Activated CD4-positive, alpha-beta memory T cell treated with anti-CD3 and anti-CD28 coated beads for 36 hours (primary cell): ENCODE results near the gene YIF1A. TPM values are rescaled to one million over a fixed set of nuclear protein-coding genes. Genes with fewer than 3 reads are reported as not detected.
A peak's percentile ranks its signal among the peaks of the same experiment; 100 is the strongest.
"Not testable (repeated sequence)": the region's sequence is repeated elsewhere in the genome, so short reads cannot be mapped to it uniquely, and the experiment has no call there.

Source experiments
- CTCF ChIA-PET: fragments of 350-600 bp; sonication (Branson Sonifier 250); formaldehyde crosslinking; loops from one replicate; lab custom pipeline; 2021; ENCODE audit warnings: antibody characterized with exemption, inconsistent platforms; lab: Charles Lee
- POLR2A ChIA-PET: fragments of 350-600 bp; sonication (Branson Sonifier 250); formaldehyde crosslinking; loops from one replicate; lab custom pipeline; 2021; ENCODE audit warnings: antibody characterized with exemption; lab: Charles Lee
- DNase-seq: peaks from one replicate; pipeline ENCODE4 v3.0.0-alpha.2; 2020
- H3K27ac Mint-ChIP-seq: one replicate; pipeline ENCODE4 v1.8.0; 2021; ENCODE audit warnings: mixed read lengths
- H3K27me3 Mint-ChIP-seq: one replicate; pipeline ENCODE4 v1.8.0; 2021; ENCODE audit warnings: mixed read lengths
- H3K36me3 Mint-ChIP-seq: one replicate; pipeline ENCODE4 v1.8.0; 2021; ENCODE audit warnings: mixed read lengths
- H3K4me1 Mint-ChIP-seq: one replicate; pipeline ENCODE4 v1.8.0; 2021; ENCODE audit warnings: low read depth, mixed read lengths
- H3K4me3 Mint-ChIP-seq: one replicate; pipeline ENCODE4 v1.8.0; 2021; ENCODE audit warnings: mild to moderate bottlenecking, mixed read lengths
- H3K9me3 Mint-ChIP-seq: one replicate; pipeline ENCODE4 v1.8.0; 2021; ENCODE audit warnings: mixed read lengths
- intact Hi-C: fragments of 100-400 bp; cut with micrococcal nuclease; formaldehyde crosslinking; loops from one replicate; pipeline ENCODE4 v1.15.1; 2023
- total RNA-seq, 2 experiments: library from RNA; stranded (reverse); gene quantifications; one replicate each; pipeline ENCODE4 v1.2.3, GENCODE V29; 2021

The YIF1A gene
- total RNA-seq, 2 experiments from 2014 or later: 63.1 to 65.8 TPM

DNA sequence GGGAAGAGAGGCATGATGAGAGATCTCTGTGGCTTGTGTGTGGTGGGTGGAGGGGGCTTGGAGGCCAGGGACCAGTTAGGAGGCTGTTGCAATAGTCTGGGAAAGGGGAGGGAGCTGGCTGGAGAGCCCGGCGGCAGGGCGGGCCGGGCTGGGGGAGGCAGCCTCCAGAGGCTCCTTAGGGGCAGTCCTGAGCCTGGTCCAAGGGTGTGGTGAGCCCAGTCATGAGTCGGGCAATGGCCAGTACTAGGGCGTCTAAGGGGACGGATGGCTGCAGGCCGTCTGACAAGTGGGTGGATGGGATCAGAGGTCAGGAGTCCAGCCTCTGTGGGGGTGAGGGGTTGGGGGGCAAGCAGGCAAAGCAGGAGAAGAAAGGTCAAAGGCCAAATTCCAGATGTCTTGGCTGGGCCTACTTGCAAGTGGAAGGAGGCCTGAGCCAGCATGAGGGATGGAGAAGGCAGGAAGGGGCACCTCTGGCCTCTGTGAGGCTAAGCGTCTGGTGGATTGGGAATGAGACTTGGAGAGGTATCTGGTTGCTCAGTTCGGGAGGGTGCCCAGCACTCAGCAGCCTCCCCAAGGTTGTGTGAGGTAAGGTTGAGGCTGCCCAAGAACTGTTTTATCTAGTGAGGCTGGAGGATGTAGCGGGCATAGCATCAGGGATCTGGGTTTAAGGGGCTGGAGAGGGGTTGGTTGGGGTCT is 33.9 kb upstream of the YIF1A start:
- DNase-seq: no peak
- H3K9me3 Mint-ChIP-seq: peaks cover 6% of the 10 kb centered on the region
- intact Hi-C loops: no loop called here
- no peaks in the 10 kb centered on the region for H3K27me3 Mint-ChIP-seq
- ChIA-PET POLR2A (no interaction called here), CTCF (no interaction called here)
- H3K27ac Mint-ChIP-seq: no peak overlapping the region
- H3K4me1 Mint-ChIP-seq: peaks cover 35% of the 10 kb centered on the region
- no peaks in the 10 kb centered on the region for H3K36me3 Mint-ChIP-seq
- no peak overlapping the region for H3K4me3 Mint-ChIP-seq

DNA sequence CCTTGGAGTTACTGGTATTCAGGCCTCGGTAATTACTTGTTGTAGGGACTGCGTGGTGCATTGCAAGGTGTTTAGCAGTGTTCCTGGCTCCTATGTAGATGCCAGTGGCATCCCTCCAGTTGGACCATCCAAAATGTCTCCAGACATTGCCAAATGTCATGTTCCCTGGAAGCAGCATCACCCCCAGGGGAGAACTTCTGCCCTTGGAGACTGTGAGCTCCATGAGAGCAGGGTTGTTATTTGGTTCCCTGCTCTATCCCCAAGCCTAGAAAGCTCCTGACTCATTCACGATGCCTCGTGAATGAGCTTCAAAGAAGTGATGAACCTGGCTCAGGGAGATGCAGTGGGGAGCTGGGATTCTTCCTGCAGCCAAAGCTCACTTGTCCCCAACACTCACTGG is 32.7 kb upstream of the YIF1A start:
- Mint-ChIP-seq H3K27me3 (no peaks in the 10 kb centered on the region), H3K4me3 (no peak overlapping the region), H3K36me3 (no peaks in the 10 kb centered on the region), H3K4me1 (peaks cover 32% of the 10 kb centered on the region), H3K9me3 (peaks cover 6% of the 10 kb centered on the region), H3K27ac (no peak overlapping the region)
- no peak for DNase-seq
- intact Hi-C loops: no loop called here
- ChIA-PET CTCF (interaction anchor here (0.7 kb wide), 1 partner anchor 13 kb away, joined by 3 read pairs; no protein-coding TSS in a partner anchor), POLR2A (no interaction called here)

DNA sequence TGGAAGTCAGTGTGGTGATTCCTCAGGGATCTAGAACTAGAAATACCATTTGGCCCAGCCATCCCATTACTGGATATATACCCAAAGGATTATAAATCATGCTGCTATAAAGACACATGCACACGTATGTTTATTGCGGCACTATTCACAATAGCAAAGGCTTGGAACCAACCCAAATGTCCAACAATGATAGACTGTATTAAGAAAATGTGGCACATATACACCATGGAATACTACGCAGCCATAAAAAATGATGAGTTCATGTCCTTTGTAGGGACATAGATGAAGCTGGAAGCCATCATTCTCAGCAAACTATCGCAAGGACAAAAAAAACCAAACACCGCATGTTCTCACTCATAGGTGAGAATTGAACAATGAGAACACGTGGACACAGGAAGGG is 31.8 kb upstream of the YIF1A start:
- intact Hi-C loops, H3K9me3 Mint-ChIP-seq, POLR2A ChIA-PET, H3K4me3 Mint-ChIP-seq, H3K27me3 Mint-ChIP-seq, CTCF ChIA-PET, H3K27ac Mint-ChIP-seq, H3K36me3 Mint-ChIP-seq, DNase-seq: not testable (repeated sequence)
- H3K4me1 Mint-ChIP-seq: peaks cover 25% of the 10 kb centered on the region

DNA sequence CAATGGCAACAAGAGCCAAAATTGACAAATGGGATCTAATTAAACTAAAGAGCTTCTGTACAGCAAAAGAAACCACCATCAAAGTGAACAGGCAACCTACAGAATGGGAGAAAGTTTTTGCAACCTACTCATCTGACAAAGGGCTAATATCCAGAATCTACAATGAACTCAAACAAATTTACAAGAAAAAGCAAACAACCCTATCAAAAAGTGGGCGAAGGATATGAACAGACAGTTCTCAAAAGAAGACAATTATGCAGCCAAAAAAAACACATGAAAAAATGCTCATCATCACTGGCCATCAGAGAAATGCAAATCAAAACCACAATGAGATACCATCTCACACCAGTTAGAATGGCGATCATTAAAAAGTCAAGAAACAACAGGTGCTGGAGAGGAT is 31.3 kb upstream of the YIF1A start:
- H3K27ac Mint-ChIP-seq, H3K27me3 Mint-ChIP-seq, POLR2A ChIA-PET, H3K9me3 Mint-ChIP-seq, intact Hi-C loops, H3K4me3 Mint-ChIP-seq, CTCF ChIA-PET, H3K36me3 Mint-ChIP-seq, DNase-seq: not testable (repeated sequence)
- peaks cover 23% of the 10 kb centered on the region for H3K4me1 Mint-ChIP-seq

DNA sequence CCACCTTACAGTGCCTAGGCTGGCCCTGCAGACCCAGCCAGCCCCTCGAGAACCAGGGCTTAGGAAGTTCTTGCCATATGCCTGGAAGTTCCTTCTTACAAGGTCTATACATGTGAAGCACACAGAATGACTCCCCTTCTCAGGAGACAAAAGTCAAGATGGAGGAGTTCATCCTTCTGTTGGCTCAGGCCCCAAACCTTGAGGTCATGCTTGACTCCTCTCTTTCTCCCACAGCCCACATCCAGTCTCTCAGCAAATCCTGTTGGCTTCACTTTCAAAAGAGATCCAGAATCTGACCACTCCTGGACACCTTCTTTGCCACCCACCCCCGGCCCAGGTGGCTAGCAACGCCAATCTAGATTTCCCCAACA is 29.6 kb upstream of the YIF1A start:
- CTCF ChIA-PET: interaction anchor here (1.0 kb wide), 1 partner anchor 36 kb away, joined by 4 read pairs; no protein-coding TSS in a partner anchor
- H3K27me3 Mint-ChIP-seq: no peaks in the 10 kb centered on the region
- peaks cover 23% of the 10 kb centered on the region for H3K4me1 Mint-ChIP-seq
- no peak overlapping the region for H3K4me3 Mint-ChIP-seq
- peaks cover 6% of the 10 kb centered on the region for H3K9me3 Mint-ChIP-seq
- intact Hi-C loops: no loop called here
- no peak for DNase-seq
- H3K27ac Mint-ChIP-seq: no peak overlapping the region
- H3K36me3 Mint-ChIP-seq: no peaks in the 10 kb centered on the region
- POLR2A ChIA-PET: no interaction called here

DNA sequence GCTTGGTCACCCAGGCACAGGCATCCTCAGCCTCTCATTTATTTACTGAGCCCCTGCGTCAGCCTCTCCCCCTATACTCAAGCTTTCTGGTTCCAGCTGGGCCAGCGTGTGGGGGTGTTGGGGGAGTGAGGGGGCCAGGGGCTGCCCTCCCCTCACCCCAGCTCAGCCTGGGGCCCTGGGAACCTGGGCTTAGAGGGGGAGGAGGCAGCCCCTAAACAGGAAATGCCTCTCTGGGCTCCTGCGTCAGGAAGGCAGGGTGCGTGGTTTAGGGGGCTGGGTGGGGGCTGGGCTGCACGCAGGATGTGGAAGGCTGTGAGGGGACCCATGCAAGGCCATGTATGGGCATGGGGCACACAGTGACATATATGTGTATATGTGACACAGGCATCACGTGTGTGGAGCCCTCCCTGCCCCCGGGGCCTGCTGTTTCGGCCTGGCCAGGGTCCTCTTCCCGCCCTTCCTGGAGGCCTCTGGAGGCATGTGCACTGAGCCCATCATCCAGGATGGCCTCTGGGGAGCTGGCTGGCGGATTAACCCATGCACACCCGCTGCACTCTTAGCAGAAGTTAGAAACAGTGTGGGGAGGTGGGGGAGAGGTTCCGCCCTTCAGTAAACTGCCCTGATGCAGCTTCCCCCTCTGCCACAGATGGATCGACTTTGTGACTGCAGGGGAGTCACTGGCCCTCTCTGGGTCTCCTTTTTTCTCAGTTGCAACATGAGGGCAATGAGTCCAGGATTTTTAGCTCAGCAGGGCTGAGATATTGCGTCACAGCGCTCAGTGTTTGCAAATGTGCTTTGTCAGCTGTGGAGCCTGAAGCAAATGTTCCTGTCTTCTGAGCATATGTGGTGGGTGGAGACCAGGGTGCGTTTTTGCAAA is 29.0 kb upstream of the YIF1A start:
- ChIA-PET POLR2A (no interaction called here), CTCF (interaction anchor here (1.0 to 1.1 kb wide), 2 partner anchors 36 to 68 kb away, joined by 3 to 4 read pairs; no protein-coding TSS in a partner anchor)
- no peak overlapping the region for H3K27ac Mint-ChIP-seq
- peaks cover 23% of the 10 kb centered on the region for H3K4me1 Mint-ChIP-seq
- no peaks in the 10 kb centered on the region for H3K27me3 Mint-ChIP-seq
- peak; percentile 47 for DNase-seq
- H3K9me3 Mint-ChIP-seq: peaks cover 6% of the 10 kb centered on the region
- intact Hi-C loops: no loop called here
- H3K36me3 Mint-ChIP-seq: no peaks in the 10 kb centered on the region
- H3K4me3 Mint-ChIP-seq: no peak overlapping the region

DNA sequence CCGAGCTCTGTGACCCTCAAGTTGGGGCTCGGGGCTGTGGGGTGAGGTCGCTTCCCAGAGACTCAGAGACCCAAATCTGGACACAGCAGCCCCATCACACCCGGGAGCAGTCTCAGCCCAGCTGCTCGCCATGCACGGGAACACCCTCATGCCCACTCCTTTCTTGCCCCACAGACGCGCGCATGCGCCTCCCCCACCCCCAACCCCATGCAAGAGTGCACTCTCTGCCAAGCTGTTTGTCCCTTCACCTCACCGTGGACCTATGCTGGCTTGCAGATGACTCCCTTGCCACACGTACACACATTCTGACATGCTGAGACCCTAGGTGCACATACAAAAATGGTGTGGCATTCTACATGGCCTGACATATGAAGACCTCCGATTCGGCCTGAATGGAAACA is 28.4 kb upstream of the YIF1A start:
- no peak for DNase-seq
- Mint-ChIP-seq H3K27me3 (no peaks in the 10 kb centered on the region), H3K9me3 (peaks cover 6% of the 10 kb centered on the region), H3K36me3 (no peaks in the 10 kb centered on the region), H3K27ac (no peak overlapping the region), H3K4me1 (peaks cover 25% of the 10 kb centered on the region), H3K4me3 (no peak overlapping the region)
- ChIA-PET CTCF (interaction anchor here (1.1 kb wide), 1 partner anchor 69 kb away, joined by 3 read pairs; no protein-coding TSS in a partner anchor), POLR2A (no interaction called here)
- intact Hi-C loops: no loop called here

DNA sequence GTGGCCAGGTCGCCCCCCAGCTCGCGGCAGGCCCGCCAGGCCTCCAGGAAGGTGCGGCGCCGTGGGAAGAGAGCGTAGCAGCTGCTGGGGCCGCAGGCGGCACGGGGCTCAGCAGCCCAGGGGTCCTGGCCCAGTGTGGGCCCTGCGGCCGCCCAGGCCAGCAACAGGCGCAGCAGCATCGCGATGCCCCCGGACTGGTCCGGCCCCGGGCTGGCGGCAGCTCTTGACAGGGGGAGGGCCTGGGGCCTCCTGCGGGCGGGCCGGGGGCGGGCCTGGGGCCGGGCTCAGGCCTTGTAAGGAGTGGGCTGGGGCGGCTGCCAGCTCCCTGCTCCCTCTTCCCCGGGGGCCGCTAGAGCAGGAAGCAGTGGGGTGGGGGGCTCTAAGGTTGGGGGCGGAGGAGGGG is 27.9 kb upstream of the YIF1A start, which contains the start of gene CD248:
Gene CD248, minus strand, starts transcription at position 196 of the 403 bp plus-strand sequence. Its CDS starts 17 bp downstream, at position 179.
- POLR2A ChIA-PET: no interaction called here
- CTCF ChIA-PET: interaction anchor here (1.1 kb wide), 1 partner anchor 69 kb away, joined by 3 read pairs; no protein-coding TSS in a partner anchor
- peaks cover 26% of the 10 kb centered on the region for H3K4me1 Mint-ChIP-seq

DNA sequence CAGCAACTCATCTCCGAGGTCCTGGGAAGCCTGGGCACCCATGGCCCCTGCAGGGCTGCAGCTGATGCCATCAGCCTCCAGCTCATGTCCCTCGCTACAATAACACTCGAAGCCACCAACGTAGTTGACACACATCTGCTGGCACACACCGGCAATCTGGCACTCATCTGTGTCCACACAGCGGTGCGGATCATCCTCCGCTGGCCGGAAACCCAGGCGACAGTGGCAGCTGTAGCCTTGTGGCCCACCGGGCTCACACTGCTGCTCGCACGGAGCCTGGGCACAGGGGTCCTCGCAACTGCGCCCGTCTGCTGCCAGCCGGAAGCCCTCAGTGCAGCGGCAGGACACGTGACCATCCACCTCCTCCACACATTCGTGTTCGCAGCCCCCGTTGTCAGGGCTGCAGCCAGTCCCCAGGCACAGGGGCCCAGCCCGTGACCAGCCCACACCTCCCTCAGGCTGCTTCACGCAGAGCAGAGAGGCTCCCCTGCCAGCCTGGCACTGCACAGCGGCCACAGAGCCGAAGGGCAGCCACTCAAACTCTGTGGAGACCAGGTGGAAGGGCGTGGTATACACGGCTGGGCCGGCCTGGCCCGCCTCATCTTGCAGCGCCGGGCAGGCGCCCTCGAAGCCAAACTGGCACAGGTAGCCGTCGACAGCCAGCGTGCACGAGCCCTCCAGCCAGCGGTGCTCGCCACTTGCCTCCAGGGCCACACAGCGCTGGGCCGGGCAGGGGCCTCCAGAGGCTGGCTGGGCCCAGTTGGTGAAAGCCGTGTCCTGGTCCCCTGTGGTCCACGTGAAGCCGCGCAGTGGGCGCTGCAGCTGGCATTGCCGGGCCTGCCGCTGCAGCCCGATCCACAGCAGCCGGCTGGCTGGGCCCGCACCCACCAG is 27.2 kb upstream of the YIF1A start:
- Mint-ChIP-seq H3K27me3 (no peaks in the 10 kb centered on the region), H3K4me1 (peaks cover 29% of the 10 kb centered on the region), H3K4me3 (no peak overlapping the region), H3K27ac (no peak overlapping the region), H3K36me3 (no peaks in the 10 kb centered on the region), H3K9me3 (peaks cover 6% of the 10 kb centered on the region)
- POLR2A ChIA-PET: no interaction called here
- intact Hi-C loops: no loop called here
- CTCF ChIA-PET: interaction anchor here (0.7 kb wide), 1 partner anchor 13 kb away, joined by 3 read pairs; no protein-coding TSS in a partner anchor
- no peak for DNase-seq

More for the DNA sequence above, 27.9 kb upstream of the YIF1A start, which contains the start of gene CD248:
- no peaks in the 10 kb centered on the region for H3K27me3 Mint-ChIP-seq
- H3K4me3 Mint-ChIP-seq: no peak within 1 kb of the TSS
- H3K36me3 Mint-ChIP-seq: no peaks in the 10 kb centered on the region
- DNase-seq: no peak
- intact Hi-C loops: no loop called here
- H3K9me3 Mint-ChIP-seq: peaks cover 6% of the 10 kb centered on the region
- no peak within 1 kb of the TSS for H3K27ac Mint-ChIP-seq

DNA sequence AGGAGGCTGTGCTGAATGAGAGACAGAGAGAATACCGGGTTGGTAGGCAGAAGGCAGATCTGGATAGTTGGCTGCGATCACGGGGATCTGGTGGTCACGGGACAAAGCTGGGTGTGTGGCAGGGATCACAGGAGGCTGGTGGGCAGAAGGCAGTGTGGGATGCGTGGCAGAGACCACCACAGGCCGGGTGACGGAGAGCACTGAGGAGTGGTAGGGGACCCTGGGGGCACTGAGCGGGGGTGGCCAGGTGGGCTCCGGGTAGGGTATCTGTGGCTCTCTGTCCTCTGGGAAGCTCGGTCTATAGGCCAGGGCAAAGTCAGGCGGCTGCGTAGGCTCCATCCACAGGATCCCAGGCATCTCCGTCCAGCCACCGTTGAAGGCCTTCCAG is 26.5 kb upstream of the YIF1A start:
- ChIA-PET POLR2A (no interaction called here), CTCF (interaction anchor here (0.7 kb wide), 1 partner anchor 13 kb away, joined by 3 read pairs; no protein-coding TSS in a partner anchor)
- Mint-ChIP-seq H3K36me3 (no peaks in the 10 kb centered on the region), H3K4me3 (no peak overlapping the region), H3K4me1 (peaks cover 29% of the 10 kb centered on the region), H3K27me3 (no peaks in the 10 kb centered on the region), H3K27ac (no peak overlapping the region), H3K9me3 (peaks cover 6% of the 10 kb centered on the region)
- DNase-seq: no peak
- intact Hi-C loops: no loop called here

DNA sequence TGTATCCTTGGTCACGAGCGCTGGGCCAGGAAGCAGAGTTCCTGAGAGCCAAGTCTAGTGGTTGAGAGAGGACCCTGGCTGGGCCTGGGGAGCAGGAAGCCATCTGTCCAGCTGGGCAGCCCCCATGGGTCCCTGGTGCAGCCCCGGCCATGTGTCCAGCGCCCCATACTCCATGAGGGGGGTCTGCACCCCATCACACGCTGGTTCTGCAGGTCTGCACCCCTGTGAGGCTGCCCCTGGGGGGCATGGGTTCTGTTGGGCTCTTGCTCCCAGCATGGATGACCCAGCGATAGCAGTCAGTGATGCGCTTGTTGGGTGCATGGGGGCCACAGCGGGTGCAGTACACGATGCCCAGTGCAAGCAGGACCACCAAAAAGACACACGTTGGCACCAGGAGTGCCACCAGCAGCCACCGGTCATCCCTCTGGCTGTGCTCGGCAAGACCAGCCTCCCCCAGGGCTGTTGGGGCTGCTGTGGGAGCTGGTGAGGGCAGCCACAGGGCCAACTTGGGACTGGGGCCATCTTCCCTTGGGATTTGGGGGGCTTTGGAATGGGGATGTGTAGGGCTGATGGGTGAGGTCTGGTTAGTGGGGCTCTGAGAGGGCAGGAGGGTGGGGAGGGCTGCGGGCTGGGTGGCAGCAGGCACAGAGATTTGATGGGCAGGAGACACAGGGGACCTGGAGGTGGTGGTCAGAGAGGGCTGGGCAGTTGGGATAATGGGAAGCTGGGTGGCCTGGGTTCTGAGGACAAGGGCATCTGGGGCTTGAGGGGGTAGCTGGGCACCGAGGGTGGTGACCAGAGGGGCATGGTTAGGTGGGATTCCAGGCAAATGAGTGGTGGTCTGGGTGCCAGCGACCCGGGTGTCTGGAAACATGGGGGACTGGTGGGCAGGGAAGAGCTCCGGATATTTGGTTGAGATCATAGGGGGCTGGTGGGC is 25.9 kb upstream of the YIF1A start:
- ChIA-PET CTCF (interaction anchor here (0.7 kb wide), 1 partner anchor 14 kb away, joined by 3 read pairs; no protein-coding TSS in a partner anchor), POLR2A (no interaction called here)
- no peak for DNase-seq
- Mint-ChIP-seq H3K4me3 (no peak overlapping the region), H3K4me1 (peaks cover 27% of the 10 kb centered on the region), H3K27ac (no peak overlapping the region), H3K9me3 (peaks cover under 1% of the 10 kb centered on the region), H3K27me3 (no peaks in the 10 kb centered on the region), H3K36me3 (no peaks in the 10 kb centered on the region)
- intact Hi-C loops: no loop called here
